PC-9 (cell line): ENCODE results near the gene ST3GAL6. TPM values are rescaled to one million over a fixed set of nuclear protein-coding genes. Genes with fewer than 3 reads are reported as not detected.

Experiments
- BruUV-seq: library from RNA; stranded (reverse); fragments of 400-500 nt; replicated peaks from 2 replicates; lab custom pipeline; 2021; lab: Mats Ljungman, UMichigan
- CTCF ChIA-PET: fragments of 300-600 bp; sonication (Branson Sonifier 250); formaldehyde crosslinking; loops from one replicate; lab custom pipeline; 2022; ENCODE audit warnings: antibody characterized with exemption; lab: Charles Lee
- POLR2A ChIA-PET: fragments of 300-600 bp; sonication (Branson Sonifier 250); formaldehyde crosslinking; loops from one replicate; lab custom pipeline; 2022; ENCODE audit warnings: antibody characterized with exemption; ENCODE audit not compliant: unreplicated experiment; lab: Charles Lee
- DNase-seq, 2 experiments: peaks; one replicate each; pipeline versions ENCODE4 v3.0.0 to v3.0.0-alpha.2; 2015 to 2022; ENCODE audit warnings: mixed read lengths in 1 of 2
- H2AFZ ChIP-seq: fragments of 200-600 bp; sonication (generic); 2 replicates; pipeline ENCODE4 v1.8.1; 2017; ENCODE audit warnings: antibody characterized with exemption
- H3F3A ChIP-seq: fragments of 200-600 bp; sonication (generic); 2 replicates; pipeline ENCODE4 v1.8.1; 2017; ENCODE audit warnings: antibody characterized with exemption, mild to moderate bottlenecking, low read depth; ENCODE audit not compliant: insufficient read depth
- H3K27ac ChIP-seq: fragments of 200-600 bp; sonication (generic); 2 replicates; pipeline ENCODE4 v1.6.1; 2016; ENCODE audit warnings: mixed run types
- H3K27me3 ChIP-seq: fragments of 200-600 bp; sonication (generic); 2 replicates; pipeline ENCODE4 v1.6.1; 2016; ENCODE audit warnings: low read depth, mixed run types; ENCODE audit not compliant: insufficient read depth
- H3K36me3 ChIP-seq: fragments of 200-600 bp; sonication (generic); 2 replicates; pipeline ENCODE4 v1.6.1; 2016; ENCODE audit warnings: low read depth, mixed run types
- H3K4me1 ChIP-seq: fragments of 200-600 bp; sonication (generic); replicated peaks from 2 replicates; pipeline ENCODE4 v1.6.1; 2016; ENCODE audit warnings: mixed run types; ENCODE audit not compliant: insufficient read depth
- H3K4me2 ChIP-seq: fragments of 200-600 bp; sonication (generic); 2 replicates; pipeline ENCODE4 v1.6.1; 2017; ENCODE audit warnings: mixed run types
- H3K4me3 ChIP-seq: fragments of 200-600 bp; sonication (generic); 2 replicates; pipeline ENCODE4 v1.6.1; 2016; ENCODE audit warnings: mixed run types
- H3K79me2 ChIP-seq: fragments of 200-600 bp; sonication (generic); 2 replicates; pipeline ENCODE4 v1.6.1; 2017; ENCODE audit warnings: low read depth, mixed run types
- H3K9me2 ChIP-seq: fragments of 200-600 bp; sonication (generic); 2 replicates; pipeline ENCODE4 v1.8.1; 2017; ENCODE audit warnings: mild to moderate bottlenecking; ENCODE audit not compliant: insufficient read depth
- H3K9me3 ChIP-seq: fragments of 200-600 bp; sonication (generic); 2 replicates; pipeline ENCODE4 v1.8.1; 2016; ENCODE audit warnings: low read depth; ENCODE audit not compliant: insufficient read depth
- H4K20me1 ChIP-seq: fragments of 200-600 bp; sonication (generic); 2 replicates; pipeline ENCODE4 v1.8.1; 2017; ENCODE audit not compliant: insufficient read depth
- EZH2 ChIP-seq: fragments of 200-600 bp; sonication (generic); IDR thresholded peaks from 2 replicates; pipeline ENCODE4 v1.8.0; 2017; ENCODE audit warnings: antibody characterized with exemption, low read depth
- intact Hi-C: fragments of 100-400 bp; cut with micrococcal nuclease; formaldehyde crosslinking; loops from one replicate; pipeline ENCODE4 v1.10.0; 2022; ENCODE audit not compliant: unreplicated experiment
- total RNA-seq: library from RNA; stranded (reverse); gene quantifications from 2 replicates; pipeline ENCODE4 v1.2.3, GENCODE V29; 2021
- TF ChIP-seq, protein P1 (sequence below): fragments of 200-600 bp; sonication (generic); conservative IDR thresholded peaks from 2 replicates; pipeline ENCODE4 v1.6.1; 2017; ENCODE audit warnings: mixed run types, antibody characterized with exemption, mild to moderate bottlenecking, moderate library complexity

Gene ST3GAL6
- total RNA-seq, 1 experiment from 2014 or later, result 5.4 TPM

DNA sequence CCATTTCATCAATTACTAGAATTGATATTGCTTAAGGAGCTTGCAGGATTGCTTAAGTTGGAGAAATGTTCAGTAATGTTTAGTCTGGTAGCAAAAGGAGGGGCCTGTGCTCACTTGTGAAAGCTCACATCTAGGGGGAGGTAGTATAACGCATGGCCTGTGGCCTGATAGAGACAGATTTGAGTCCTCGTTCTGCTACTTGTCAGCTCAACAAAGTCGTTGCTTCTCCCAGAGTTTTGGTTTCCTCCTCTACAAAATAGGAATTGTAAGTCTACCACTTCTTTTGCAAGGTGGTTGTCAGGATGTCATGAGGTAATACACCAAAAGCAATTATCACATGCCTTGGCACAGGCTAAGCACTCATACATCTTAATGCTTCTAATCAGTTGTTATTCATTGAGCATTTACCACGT is 1.3 kb downstream of the ST3GAL6 start:
- Histone ChIP-seq H3K9me2 (no peaks in the 10 kb centered on the region), H3K4me1 (no peaks in the 10 kb centered on the region), H3K36me3 (no peaks in the 10 kb centered on the region), H3F3A (no peaks in the 10 kb centered on the region), H3K4me2 (no peak overlapping the region), H3K79me2 (no peaks in the 10 kb centered on the region), H3K27me3 (no peaks in the 10 kb centered on the region), H2AFZ (no peak overlapping the region), H3K27ac (no peak overlapping the region), H4K20me1 (no peaks in the 10 kb centered on the region), H3K4me3 (no peak overlapping the region), H3K9me3 (no peaks in the 10 kb centered on the region)
- CTCF ChIA-PET, result no interaction called here
- intact Hi-C loops, result no loop called here
- no peak for DNase-seq
- TF ChIP-seq, protein P1, sequence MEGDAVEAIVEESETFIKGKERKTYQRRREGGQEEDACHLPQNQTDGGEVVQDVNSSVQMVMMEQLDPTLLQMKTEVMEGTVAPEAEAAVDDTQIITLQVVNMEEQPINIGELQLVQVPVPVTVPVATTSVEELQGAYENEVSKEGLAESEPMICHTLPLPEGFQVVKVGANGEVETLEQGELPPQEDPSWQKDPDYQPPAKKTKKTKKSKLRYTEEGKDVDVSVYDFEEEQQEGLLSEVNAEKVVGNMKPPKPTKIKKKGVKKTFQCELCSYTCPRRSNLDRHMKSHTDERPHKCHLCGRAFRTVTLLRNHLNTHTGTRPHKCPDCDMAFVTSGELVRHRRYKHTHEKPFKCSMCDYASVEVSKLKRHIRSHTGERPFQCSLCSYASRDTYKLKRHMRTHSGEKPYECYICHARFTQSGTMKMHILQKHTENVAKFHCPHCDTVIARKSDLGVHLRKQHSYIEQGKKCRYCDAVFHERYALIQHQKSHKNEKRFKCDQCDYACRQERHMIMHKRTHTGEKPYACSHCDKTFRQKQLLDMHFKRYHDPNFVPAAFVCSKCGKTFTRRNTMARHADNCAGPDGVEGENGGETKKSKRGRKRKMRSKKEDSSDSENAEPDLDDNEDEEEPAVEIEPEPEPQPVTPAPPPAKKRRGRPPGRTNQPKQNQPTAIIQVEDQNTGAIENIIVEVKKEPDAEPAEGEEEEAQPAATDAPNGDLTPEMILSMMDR, result no peak
- TF ChIP-seq EZH2, result no peak
- no TSS peak for BruUV-seq
- POLR2A ChIA-PET, result no interaction called here

DNA sequence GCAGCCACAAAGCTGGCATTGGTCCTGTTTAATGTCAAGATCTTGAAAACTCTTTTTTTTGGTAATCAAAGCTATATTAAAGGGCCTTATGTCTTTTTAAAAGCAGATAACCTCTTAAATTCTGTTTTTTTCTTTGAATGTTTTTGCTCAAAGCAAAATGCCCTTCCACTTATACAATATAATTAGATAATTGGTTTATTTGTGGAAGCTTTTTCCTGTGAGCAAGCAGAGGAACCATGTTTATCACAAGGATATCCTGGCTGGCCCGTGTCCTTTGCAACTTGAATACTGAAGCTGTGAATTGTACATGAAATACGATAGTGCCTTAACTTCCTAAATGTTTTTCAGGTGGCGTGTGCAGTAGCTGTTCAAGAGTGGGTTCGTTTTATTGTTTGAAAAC is 2.6 kb downstream of the ST3GAL6 start:
- Histone ChIP-seq H3K4me3 (no peak overlapping the region), H3K4me2 (no peak overlapping the region), H3K4me1 (no peaks in the 10 kb centered on the region), H3K9me3 (no peaks in the 10 kb centered on the region), H3K27me3 (no peaks in the 10 kb centered on the region), H3K27ac (no peak overlapping the region), H4K20me1 (no peaks in the 10 kb centered on the region), H3K79me2 (no peaks in the 10 kb centered on the region), H2AFZ (no peak overlapping the region), H3K36me3 (no peaks in the 10 kb centered on the region), H3F3A (no peaks in the 10 kb centered on the region), H3K9me2 (no peaks in the 10 kb centered on the region)
- CTCF ChIA-PET, result no interaction called here
- BruUV-seq, result no TSS peak
- TF ChIP-seq, protein P1, result no peak
- TF ChIP-seq EZH2, result no peak
- no peak for DNase-seq
- intact Hi-C loops, result no loop called here
- POLR2A ChIA-PET, result no interaction called here

DNA sequence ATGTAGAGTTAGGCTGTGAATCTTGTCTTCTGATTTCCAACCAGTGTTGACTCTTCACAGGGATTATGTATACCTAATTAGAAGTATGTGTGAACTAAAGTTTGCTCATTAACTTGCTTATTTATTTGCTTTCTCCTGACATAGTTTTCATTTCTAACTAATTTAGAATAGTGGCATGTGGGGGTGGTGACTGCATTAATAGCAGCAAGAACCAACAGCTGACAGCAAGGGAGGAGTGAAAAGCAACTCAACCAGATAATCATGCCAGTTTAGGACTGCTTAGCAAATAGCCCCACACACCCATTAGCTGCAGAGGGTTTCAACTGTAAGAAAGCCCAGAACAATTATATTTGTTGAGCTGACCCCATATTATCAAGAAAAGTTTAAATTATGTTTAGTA is 3.8 kb downstream of the ST3GAL6 start:
- intact Hi-C loops, result no loop called here
- no peaks in the 10 kb centered on the region for H3K36me3 ChIP-seq
- ChIA-PET CTCF (no interaction called here), POLR2A (no interaction called here)
- no peak for DNase-seq
- H3K4me3 ChIP-seq, result no peak overlapping the region
- BruUV-seq, result no TSS peak
- no peaks in the 10 kb centered on the region for H3K9me2 ChIP-seq
- H3K4me2 ChIP-seq, result no peak overlapping the region
- H4K20me1 ChIP-seq, result no peaks in the 10 kb centered on the region
- H3K9me3 ChIP-seq, result no peaks in the 10 kb centered on the region
- H3F3A ChIP-seq, result no peaks in the 10 kb centered on the region
- no peaks in the 10 kb centered on the region for H3K27me3 ChIP-seq
- no peak overlapping the region for H3K27ac ChIP-seq
- no peaks in the 10 kb centered on the region for H3K79me2 ChIP-seq
- H2AFZ ChIP-seq, result no peak overlapping the region
- no peaks in the 10 kb centered on the region for H3K4me1 ChIP-seq
- no peak for TF ChIP-seq EZH2
- TF ChIP-seq, protein P1, result no peak
